HEK293 (cell line): ENCODE results near the gene LUZP4.

Source experiments
- CTCF ChIA-PET: fragments of 350-600 bp; formaldehyde crosslinking; extraction: SDS; loops from one replicate; lab custom pipeline; 2021; ENCODE audit warnings: antibody characterized with exemption; lab: Yijun Ruan, JAX
- POLR2A ChIA-PET: fragments of 300-600 bp; formaldehyde crosslinking; extraction: SDS; loops from one replicate; lab custom pipeline; 2020; ENCODE audit warnings: antibody characterized with exemption, inconsistent platforms; lab: Yijun Ruan, JAX
- H3K27ac ChIP-seq: fragments of 200-500 bp; sonication (Bioruptor generic); 2 replicates; pipeline ENCODE4 v1.5.1; 2014; ENCODE audit warnings: low read depth, low read length, control low read depth, inconsistent platforms; ENCODE audit errors: extremely low read depth
- H3K36me3 ChIP-seq, 2 experiments: fragments of 200-500 bp in 1 of 2; sonication (Bioruptor generic) in 1 of 2; 1 replicate in 1 of 2; 2 replicates in 1 of 2; pipeline ENCODE4 v1.5.1; 2014 to 2017; ENCODE audit warnings: inconsistent platforms in 2 of 2, low read length in 2 of 2; ENCODE audit not compliant: control insufficient read depth in 2 of 2, insufficient read depth in 1 of 2
- H3K4me1 ChIP-seq: fragments of 200-500 bp; sonication (Bioruptor generic); 2 replicates; pipeline ENCODE4 v1.5.1; 2014; ENCODE audit warnings: mild to moderate bottlenecking, low read length, inconsistent platforms; ENCODE audit not compliant: control insufficient read depth, insufficient read depth
- H3K4me3 ChIP-seq: 2 replicates; pipeline ENCODE4 v1.5.1; 2011; ENCODE audit warnings: low read depth, mild to moderate bottlenecking, control low read depth, low read length, moderate library complexity
- H3K9me3 ChIP-seq: fragments of 200-500 bp; sonication (Bioruptor generic); 2 replicates; pipeline ENCODE4 v1.5.1; 2014; ENCODE audit warnings: low read depth, low read length, inconsistent platforms; ENCODE audit not compliant: control insufficient read depth, insufficient read depth
- GLI2 ChIP-seq: fragments of 450-650 bp; formaldehyde crosslinking; IDR thresholded peaks from 2 replicates; pipeline ENCODE4; 2017; ENCODE audit warnings: missing biosample characterization, missing genetic modification characterization, low read depth, borderline replicate concordance
- KLF7 ChIP-seq: fragments of 450-650 bp; formaldehyde crosslinking; IDR thresholded peaks from 2 replicates; pipeline ENCODE4 v1.5.1; 2016; ENCODE audit warnings: missing biosample characterization, missing genetic modification characterization, borderline replicate concordance
- MZF1 ChIP-seq: fragments of 450-650 bp; formaldehyde crosslinking; IDR thresholded peaks from 2 replicates; pipeline ENCODE4 v1.5.1; 2017; ENCODE audit warnings: missing biosample characterization, missing genetic modification characterization, borderline replicate concordance
- OSR2 ChIP-seq: fragments of 450-650 bp; formaldehyde crosslinking; IDR thresholded peaks from 2 replicates; pipeline ENCODE4 v1.5.1; 2016; ENCODE audit warnings: missing biosample characterization, missing genetic modification characterization
- ZFP69B ChIP-seq: fragments of 450-650 bp; formaldehyde crosslinking; IDR thresholded peaks from 2 replicates; pipeline ENCODE4 v1.5.1; 2016; ENCODE audit warnings: missing biosample characterization, missing genetic modification characterization
- ZNF114 ChIP-seq: fragments of 450-650 bp; formaldehyde crosslinking; IDR thresholded peaks from 2 replicates; pipeline ENCODE4 v1.5.0; 2017; ENCODE audit warnings: missing biosample characterization, missing genetic modification characterization
- ZNF175 ChIP-seq: fragments of 450-650 bp; formaldehyde crosslinking; IDR thresholded peaks from 2 replicates; pipeline ENCODE4 v1.5.1; 2016; ENCODE audit warnings: missing biosample characterization, missing genetic modification characterization
- ZNF510 ChIP-seq: fragments of 450-650 bp; formaldehyde crosslinking; IDR thresholded peaks from 2 replicates; pipeline ENCODE4 v1.5.1; 2018; ENCODE audit warnings: mild to moderate bottlenecking, missing genetic modification characterization, missing biosample characterization; ENCODE audit not compliant: insufficient replicate concordance
- ZNF629 ChIP-seq: fragments of 450-650 bp; formaldehyde crosslinking; IDR thresholded peaks from 2 replicates; pipeline ENCODE4 v1.5.1; 2017; ENCODE audit warnings: missing biosample characterization, missing genetic modification characterization
- ZNF776 ChIP-seq: fragments of 450-650 bp; formaldehyde crosslinking; IDR thresholded peaks from 2 replicates; pipeline ENCODE4 v1.5.0; 2017; ENCODE audit warnings: missing biosample characterization, missing genetic modification characterization, borderline replicate concordance
- ZNF785 ChIP-seq: fragments of 450-650 bp; formaldehyde crosslinking; IDR thresholded peaks from 2 replicates; pipeline ENCODE4 v1.5.1; 2016; ENCODE audit warnings: missing biosample characterization, missing genetic modification characterization
- ZNF791 ChIP-seq: fragments of 450-650 bp; formaldehyde crosslinking; IDR thresholded peaks from 2 replicates; pipeline ENCODE4 v1.5.1; 2016; ENCODE audit warnings: missing biosample characterization, missing genetic modification characterization
- TF ChIP-seq, protein P1 (sequence below): fragments of 450-650 bp; formaldehyde crosslinking; IDR thresholded peaks from 2 replicates; pipeline ENCODE4 v1.5.1; 2017; ENCODE audit warnings: missing biosample characterization, missing genetic modification characterization
- TF ChIP-seq, protein P2 (sequence below): fragments of 450-650 bp; formaldehyde crosslinking; IDR thresholded peaks from 2 replicates; pipeline ENCODE4 v1.5.1; 2017; ENCODE audit warnings: missing biosample characterization, missing genetic modification characterization
- TF ChIP-seq, protein P3 (sequence below): fragments of 450-650 bp; formaldehyde crosslinking; IDR thresholded peaks from 2 replicates; pipeline ENCODE4 v1.5.1; 2016; ENCODE audit warnings: missing biosample characterization, missing genetic modification characterization
- TF ChIP-seq, protein P4 (sequence below): fragments of 450-650 bp; formaldehyde crosslinking; IDR thresholded peaks from 2 replicates; pipeline ENCODE4 v1.5.1; 2016; ENCODE audit warnings: missing biosample characterization, missing genetic modification characterization
- TF ChIP-seq, protein P5 (sequence below): fragments of 450-650 bp; formaldehyde crosslinking; IDR thresholded peaks from 2 replicates; pipeline ENCODE4 v1.5.1; 2016; ENCODE audit warnings: missing biosample characterization, missing genetic modification characterization

Gene LUZP4

DNA sequence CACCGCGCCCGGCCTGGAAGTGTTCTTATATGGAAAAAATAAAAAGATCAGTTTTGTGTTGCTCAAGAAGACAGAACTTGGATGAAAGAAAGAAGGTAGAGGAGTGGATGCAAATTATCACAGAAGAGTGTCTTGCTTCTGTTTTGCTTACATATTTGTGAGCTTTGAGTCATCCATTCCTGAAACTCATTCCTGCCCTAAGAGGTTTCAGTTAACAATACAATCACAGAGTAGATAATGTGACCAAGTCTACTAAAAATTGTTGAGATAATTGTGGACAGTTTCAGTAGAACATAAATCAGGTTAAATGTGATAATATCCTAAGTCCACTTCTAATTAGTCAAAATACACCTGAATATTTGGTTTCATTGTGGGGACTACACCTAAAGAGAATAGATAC, 29.2 kb upstream of the LUZP4 start:
- Histone ChIP-seq H3K9me3 (no peaks in the 10 kb centered on the region), H3K27ac (peak overlapping the region; percentile 66; the same call in 1 of the 2 replicates), H3K4me1 (no peaks in the 10 kb centered on the region), H3K36me3 (no peaks in the 10 kb centered on the region), H3K4me3 (no peak overlapping the region)
- POLR2A ChIA-PET = interaction anchor here (0.7 to 1.5 kb wide), 2 partner anchors 26 to 218 kb away, joined by 3 to 4 read pairs; no protein-coding TSS in a partner anchor
- CTCF ChIA-PET = interaction anchor here (1.6 kb wide), 1 partner anchor 10 kb away, joined by 6 read pairs; no protein-coding TSS in a partner anchor
- TF ChIP-seq OSR2 (tag by site-specific recombination) (peak; percentile 59), ZNF114 (tag by site-specific recombination) (no peak), GLI2 (tag by site-specific recombination) (0 out of 2 replicates have a peak, but pooled peaks have one; percentile 40), ZNF791 (no peak)
- TF ChIP-seq, protein P1, sequence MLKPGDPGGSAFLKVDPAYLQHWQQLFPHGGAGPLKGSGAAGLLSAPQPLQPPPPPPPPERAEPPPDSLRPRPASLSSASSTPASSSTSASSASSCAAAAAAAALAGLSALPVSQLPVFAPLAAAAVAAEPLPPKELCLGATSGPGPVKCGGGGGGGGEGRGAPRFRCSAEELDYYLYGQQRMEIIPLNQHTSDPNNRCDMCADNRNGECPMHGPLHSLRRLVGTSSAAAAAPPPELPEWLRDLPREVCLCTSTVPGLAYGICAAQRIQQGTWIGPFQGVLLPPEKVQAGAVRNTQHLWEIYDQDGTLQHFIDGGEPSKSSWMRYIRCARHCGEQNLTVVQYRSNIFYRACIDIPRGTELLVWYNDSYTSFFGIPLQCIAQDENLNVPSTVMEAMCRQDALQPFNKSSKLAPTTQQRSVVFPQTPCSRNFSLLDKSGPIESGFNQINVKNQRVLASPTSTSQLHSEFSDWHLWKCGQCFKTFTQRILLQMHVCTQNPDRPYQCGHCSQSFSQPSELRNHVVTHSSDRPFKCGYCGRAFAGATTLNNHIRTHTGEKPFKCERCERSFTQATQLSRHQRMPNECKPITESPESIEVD (tag by site-specific recombination) = peak; percentile 70
- TF ChIP-seq, protein P2, sequence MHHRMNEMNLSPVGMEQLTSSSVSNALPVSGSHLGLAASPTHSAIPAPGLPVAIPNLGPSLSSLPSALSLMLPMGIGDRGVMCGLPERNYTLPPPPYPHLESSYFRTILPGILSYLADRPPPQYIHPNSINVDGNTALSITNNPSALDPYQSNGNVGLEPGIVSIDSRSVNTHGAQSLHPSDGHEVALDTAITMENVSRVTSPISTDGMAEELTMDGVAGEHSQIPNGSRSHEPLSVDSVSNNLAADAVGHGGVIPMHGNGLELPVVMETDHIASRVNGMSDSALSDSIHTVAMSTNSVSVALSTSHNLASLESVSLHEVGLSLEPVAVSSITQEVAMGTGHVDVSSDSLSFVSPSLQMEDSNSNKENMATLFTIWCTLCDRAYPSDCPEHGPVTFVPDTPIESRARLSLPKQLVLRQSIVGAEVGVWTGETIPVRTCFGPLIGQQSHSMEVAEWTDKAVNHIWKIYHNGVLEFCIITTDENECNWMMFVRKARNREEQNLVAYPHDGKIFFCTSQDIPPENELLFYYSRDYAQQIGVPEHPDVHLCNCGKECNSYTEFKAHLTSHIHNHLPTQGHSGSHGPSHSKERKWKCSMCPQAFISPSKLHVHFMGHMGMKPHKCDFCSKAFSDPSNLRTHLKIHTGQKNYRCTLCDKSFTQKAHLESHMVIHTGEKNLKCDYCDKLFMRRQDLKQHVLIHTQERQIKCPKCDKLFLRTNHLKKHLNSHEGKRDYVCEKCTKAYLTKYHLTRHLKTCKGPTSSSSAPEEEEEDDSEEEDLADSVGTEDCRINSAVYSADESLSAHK = no peak

DNA sequence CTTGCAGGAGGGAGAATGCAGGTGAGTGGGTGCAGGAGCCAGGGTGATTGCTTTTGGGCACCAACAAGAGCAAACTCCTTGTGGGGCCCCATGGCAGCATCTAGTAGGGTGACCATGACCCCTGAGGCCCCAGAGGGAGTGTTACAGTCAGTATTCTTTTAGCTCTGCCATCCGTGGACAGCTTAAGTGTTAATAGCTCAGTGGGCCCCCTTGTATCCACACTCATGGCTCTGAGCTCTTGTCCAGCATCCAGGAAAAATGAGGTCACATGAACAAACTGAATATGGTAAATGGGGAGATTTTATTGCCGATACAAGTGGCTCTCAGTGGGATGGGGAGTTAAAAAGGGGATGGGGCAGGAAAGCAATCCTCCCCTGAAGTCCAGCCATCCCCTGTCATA, 28.4 kb upstream of the LUZP4 start:
- no peaks in the 10 kb centered on the region for H3K9me3 ChIP-seq
- H3K4me3 ChIP-seq = no peak overlapping the region
- no peak overlapping the region for H3K27ac ChIP-seq
- no peak for TF ChIP-seq MZF1 (tag by site-specific recombination)
- TF ChIP-seq KLF7 (tag by site-specific recombination) = no peak
- TF ChIP-seq, protein P3, sequence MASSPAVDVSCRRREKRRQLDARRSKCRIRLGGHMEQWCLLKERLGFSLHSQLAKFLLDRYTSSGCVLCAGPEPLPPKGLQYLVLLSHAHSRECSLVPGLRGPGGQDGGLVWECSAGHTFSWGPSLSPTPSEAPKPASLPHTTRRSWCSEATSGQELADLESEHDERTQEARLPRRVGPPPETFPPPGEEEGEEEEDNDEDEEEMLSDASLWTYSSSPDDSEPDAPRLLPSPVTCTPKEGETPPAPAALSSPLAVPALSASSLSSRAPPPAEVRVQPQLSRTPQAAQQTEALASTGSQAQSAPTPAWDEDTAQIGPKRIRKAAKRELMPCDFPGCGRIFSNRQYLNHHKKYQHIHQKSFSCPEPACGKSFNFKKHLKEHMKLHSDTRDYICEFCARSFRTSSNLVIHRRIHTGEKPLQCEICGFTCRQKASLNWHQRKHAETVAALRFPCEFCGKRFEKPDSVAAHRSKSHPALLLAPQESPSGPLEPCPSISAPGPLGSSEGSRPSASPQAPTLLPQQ (tag by site-specific recombination) = peak; percentile 57; the same call in 1 of the 2 replicates
- TF ChIP-seq, protein P4, sequence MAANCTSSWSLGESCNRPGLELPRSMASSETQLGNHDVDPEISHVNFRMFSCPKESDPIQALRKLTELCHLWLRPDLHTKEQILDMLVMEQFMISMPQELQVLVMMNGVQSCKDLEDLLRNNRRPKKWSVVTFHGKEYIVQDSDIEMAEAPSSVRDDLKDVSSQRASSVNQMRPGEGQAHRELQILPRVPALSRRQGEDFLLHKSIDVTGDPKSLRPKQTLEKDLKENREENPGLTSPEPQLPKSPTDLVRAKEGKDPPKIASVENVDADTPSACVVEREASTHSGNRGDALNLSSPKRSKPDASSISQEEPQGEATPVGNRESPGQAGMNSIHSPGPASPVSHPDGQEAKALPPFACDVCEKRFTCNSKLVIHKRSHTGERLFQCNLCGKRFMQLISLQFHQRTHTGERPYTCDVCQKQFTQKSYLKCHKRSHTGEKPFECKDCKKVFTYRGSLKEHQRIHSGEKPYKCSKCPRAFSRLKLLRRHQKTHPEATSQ (tag by site-specific recombination) = no peak
- no peak for TF ChIP-seq ZNF629
- TF ChIP-seq ZNF776 (tag by site-specific recombination) = no peak
- TF ChIP-seq, protein P5, sequence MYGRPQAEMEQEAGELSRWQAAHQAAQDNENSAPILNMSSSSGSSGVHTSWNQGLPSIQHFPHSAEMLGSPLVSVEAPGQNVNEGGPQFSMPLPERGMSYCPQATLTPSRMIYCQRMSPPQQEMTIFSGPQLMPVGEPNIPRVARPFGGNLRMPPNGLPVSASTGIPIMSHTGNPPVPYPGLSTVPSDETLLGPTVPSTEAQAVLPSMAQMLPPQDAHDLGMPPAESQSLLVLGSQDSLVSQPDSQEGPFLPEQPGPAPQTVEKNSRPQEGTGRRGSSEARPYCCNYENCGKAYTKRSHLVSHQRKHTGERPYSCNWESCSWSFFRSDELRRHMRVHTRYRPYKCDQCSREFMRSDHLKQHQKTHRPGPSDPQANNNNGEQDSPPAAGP (tag by site-specific recombination) = no peak
- peak; percentile 65; the same call in 1 of the 2 replicates for TF ChIP-seq ZFP69B (tag by site-specific recombination)
- TF ChIP-seq ZNF510 (tag by site-specific recombination) = no peak
- TF ChIP-seq ZNF785 = no peak
- no peak for TF ChIP-seq ZNF175 (tag by site-specific recombination)
- no peaks in the 10 kb centered on the region for H3K4me1 ChIP-seq
- POLR2A ChIA-PET = no interaction called here
- H3K36me3 ChIP-seq = no peaks in the 10 kb centered on the region
- CTCF ChIA-PET = interaction anchor here (1.0 to 1.6 kb wide), 2 partner anchors 9 to 34 kb away, joined by 3 to 6 read pairs; no protein-coding TSS in a partner anchor
